GM21515 (cell line): ENCODE measurements around the gene R3HDM2.
"Not testable (repeated sequence)": the region's sequence is repeated elsewhere in the genome, so short reads cannot be mapped to it uniquely, and the experiment has no call there.

Source experiments
- ATAC-seq: cut with Tn5 transposase; IDR thresholded peaks from one replicate; pipeline ENCODE4 v1.9.1; 2021; ENCODE audit not compliant: unreplicated experiment

R3HDM2 gene

GRCh38 chr12:57384478-57384877 lies 46.4 kb downstream of the R3HDM2 start:
- no peak for ATAC-seq

GRCh38 chr12:57381693-57382220 lies 49.1 kb downstream of the R3HDM2 start:
- no peak for ATAC-seq

GRCh38 chr12:57380300-57380699 lies 50.5 kb downstream of the R3HDM2 start:
- no peak for ATAC-seq

- no peak for ATAC-seq
Measured at GRCh38 chr12:57377103-57377840, 53.6 kb downstream of the R3HDM2 start.

GRCh38 chr12:57372233-57372632 lies 58.6 kb downstream of the R3HDM2 start:
- ATAC-seq: no peak

GRCh38 chr12:57370696-57371095 lies 60.1 kb downstream of the R3HDM2 start:
- ATAC-seq: no peak

GRCh38 chr12:57370072-57370471 lies 60.8 kb downstream of the R3HDM2 start:
- ATAC-seq: no peak

- ATAC-seq: no peak
Measured at GRCh38 chr12:57369202-57369601, 61.6 kb downstream of the R3HDM2 start.

GRCh38 chr12:57368349-57369095 lies 62.3 kb downstream of the R3HDM2 start:
- ATAC-seq: no peak

GRCh38 chr12:57367121-57367520 lies 63.7 kb downstream of the R3HDM2 start:
- ATAC-seq: no peak

GRCh38 chr12:57366315-57366714 lies 64.5 kb downstream of the R3HDM2 start:
- ATAC-seq: no peak

- ATAC-seq: not testable (repeated sequence)
Measured at GRCh38 chr12:57364156-57364555, 66.7 kb downstream of the R3HDM2 start.

- ATAC-seq: no peak
Measured at GRCh38 chr12:57360468-57360867, 70.4 kb downstream of the R3HDM2 start.

- ATAC-seq: no peak
Measured at GRCh38 chr12:57358646-57359045, 72.2 kb downstream of the R3HDM2 start.

- no peak for ATAC-seq
Measured at GRCh38 chr12:57355734-57356133, 75.1 kb downstream of the R3HDM2 start.

- no peak for ATAC-seq
Measured at GRCh38 chr12:57352166-57352565, 78.7 kb downstream of the R3HDM2 start.

GRCh38 chr12:57347284-57347683 lies 83.6 kb downstream of the R3HDM2 start:
- ATAC-seq: no peak

GRCh38 chr12:57343703-57344378 lies 87.0 kb downstream of the R3HDM2 start:
- no peak for ATAC-seq

- no peak for ATAC-seq
Measured at GRCh38 chr12:57342207-57342691, 88.6 kb downstream of the R3HDM2 start.

- no peak for ATAC-seq
Measured at GRCh38 chr12:57341275-57341990, 89.4 kb downstream of the R3HDM2 start.

GRCh38 chr12:57340104-57340503 lies 90.7 kb downstream of the R3HDM2 start:
- ATAC-seq: no peak
